Right kidney (tissue), 1 donor: ENCODE measurements around the gene SCN1B.
A peak's percentile ranks its signal among the peaks of the same experiment; 100 is the strongest.

Source experiments
- DNase-seq: peaks from one replicate; pipeline ENCODE4 v3.0.0-alpha.2; 2016

The SCN1B gene

GRCh38 chr19:35053667-35054293 lies 23.5 kb downstream of the SCN1B start:
- DNase-seq, result no peak

GRCh38 chr19:35054626-35055025 lies 24.4 kb downstream of the SCN1B start:
- DNase-seq, result no peak

GRCh38 chr19:35055715-35056179 lies 25.5 kb downstream of the SCN1B start:
- DNase-seq, result no peak

GRCh38 chr19:35056513-35057063 lies 26.3 kb downstream of the SCN1B start:
- DNase-seq, result no peak

DNA sequence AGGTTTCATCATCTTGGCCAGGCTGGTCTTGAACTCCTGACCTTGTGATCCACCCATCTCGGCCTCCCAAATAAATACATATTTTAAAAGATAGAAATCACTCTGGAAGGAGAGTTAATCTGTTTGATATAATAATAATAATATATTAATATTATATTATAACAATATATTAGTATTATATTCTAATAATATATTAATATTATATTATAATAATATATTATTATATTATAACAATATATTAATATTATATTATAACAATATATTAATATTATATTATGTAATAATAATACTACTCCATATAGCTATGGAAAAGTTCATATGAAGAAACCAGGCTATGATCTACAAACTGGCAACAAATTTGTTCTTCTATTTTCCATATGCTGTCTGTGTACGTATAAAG lies 28.1 kb downstream of the SCN1B start:
- no peak for DNase-seq

DNA sequence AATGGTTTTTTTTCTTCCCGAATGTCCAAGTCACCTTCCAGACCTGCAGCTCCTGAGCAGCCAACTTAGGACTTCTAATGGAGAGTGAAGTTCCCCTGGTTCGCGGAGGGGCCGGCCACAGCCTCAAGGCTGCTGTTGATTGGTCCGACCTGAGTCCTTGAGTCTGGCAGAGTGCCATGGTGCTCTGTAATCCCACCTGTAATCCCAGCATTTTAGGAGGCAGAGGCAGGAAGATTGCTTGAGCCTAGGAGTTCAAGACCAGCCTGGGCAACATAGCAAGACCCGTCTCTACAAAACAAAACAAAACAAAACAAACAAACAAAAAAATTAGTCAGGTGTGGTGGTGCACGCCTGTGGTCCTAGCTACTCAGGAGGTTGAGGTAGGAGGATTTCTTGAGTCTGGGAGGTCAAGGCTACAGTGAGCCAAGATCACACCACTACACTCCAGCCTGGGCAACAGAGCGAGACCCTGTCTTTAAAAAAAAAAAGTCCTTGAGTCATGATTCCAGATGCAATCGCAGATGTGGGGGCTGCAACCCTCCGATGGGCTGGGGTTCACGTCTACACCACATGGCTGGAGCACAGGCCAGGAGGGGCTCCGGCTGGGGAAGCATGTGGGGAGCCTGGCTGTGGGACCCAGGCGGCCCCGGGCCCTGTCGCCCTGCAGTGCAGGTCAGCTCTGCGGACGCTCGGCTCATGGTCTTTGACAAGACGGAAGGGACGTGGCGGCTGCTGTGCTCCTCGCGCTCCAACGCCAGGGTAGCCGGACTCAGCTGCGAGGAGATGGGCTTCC lies 28.9 kb downstream of the SCN1B start:
- DNase-seq, result no peak

DNA sequence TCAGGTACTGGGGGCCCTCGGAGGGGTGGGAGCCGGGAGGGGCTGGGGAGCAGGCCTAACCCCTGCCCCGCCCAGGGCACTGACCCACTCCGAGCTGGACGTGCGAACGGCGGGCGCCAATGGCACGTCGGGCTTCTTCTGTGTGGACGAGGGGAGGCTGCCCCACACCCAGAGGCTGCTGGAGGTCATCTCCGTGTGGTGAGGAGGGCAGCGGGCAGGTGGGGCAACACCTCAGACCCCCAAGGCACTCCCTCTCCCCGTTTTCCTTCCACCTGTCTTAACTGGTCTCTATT lies 29.5 kb downstream of the SCN1B start:
- DNase-seq, result no peak

- DNase-seq, result no peak
Measured at GRCh38 chr19:35060160-35060855, 30.0 kb downstream of the SCN1B start.

- no peak for DNase-seq
Measured at GRCh38 chr19:35061583-35062373, 31.5 kb downstream of the SCN1B start.

DNA sequence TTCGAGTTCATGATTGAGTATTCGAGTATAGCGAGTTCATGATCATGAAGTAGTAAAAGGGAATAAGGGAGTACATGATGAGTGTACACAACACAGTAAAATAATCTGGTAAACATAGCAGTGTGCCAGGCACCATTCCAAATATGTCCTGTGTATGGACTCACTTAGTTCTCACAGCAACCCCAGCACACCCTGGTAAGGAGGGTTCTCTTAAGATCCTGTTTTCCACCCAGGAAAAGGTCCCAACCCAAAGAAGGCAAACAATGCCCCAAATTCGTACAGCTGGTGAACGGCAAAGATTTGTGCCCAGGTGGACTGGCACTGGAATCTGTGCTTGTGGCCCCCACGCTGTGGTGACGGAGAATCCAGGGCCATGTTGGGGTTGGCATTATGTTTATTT lies 32.7 kb downstream of the SCN1B start:
- no peak for DNase-seq

DNA sequence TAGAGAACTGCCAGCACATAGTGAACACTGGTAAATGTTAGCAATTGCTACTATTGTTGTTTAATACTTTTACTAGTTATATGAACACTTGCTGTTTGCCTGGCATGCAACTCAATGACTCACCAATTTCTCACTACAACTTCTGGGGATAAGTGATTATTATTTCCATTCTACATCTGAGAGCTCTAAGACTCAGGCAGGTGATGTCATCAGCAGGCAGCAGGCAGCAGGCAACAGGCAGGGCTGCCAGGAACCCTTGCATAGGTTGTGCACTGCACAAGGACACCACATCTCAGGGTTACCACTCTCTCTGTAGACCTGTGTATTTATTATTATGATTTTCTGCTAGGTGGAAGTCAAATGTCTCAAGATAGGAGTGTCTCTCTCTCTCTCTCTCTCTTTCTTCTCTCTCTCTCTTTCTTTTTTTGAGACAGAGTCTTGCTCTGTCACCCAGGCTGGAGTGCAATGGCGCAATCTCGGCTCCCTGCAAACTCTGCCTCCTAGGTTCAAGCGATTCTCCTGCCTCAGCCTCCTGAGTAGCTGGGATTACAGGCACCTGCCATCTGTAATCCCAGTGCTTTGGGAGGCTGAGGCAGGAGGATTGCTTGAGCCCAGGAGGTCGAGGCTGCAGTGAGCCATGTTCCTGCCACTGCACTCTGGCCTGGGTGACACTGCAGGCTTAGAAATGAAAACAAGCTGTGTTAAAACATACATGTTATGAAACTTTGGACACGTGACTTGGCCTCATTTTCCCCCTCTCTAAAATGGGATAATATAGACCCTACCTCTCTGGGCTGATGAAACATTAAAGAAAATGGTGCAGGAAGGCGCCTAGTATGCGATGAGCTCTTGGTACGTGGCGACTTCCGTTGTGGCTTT lies 33.9 kb downstream of the SCN1B start:
- DNase-seq, result no peak

DNA sequence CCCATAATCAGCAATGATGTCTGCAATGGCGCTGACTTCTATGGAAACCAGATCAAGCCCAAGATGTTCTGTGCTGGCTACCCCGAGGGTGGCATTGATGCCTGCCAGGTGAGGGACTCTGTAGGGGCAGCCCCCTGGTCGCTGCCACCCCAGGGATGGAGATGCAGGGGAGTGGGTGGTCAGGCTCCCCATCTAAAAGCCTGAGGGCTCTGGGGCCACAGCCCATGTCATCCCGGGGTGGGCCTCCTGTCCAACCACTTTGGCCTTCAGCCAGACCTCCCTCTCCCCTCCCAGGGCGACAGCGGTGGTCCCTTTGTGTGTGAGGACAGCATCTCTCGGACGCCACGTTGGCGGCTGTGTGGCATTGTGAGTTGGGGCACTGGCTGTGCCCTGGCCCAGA lies 35.3 kb downstream of the SCN1B start:
- DNase-seq, result no peak

- DNase-seq, result no peak
Measured at GRCh38 chr19:35066121-35066520, 35.9 kb downstream of the SCN1B start.

- peak; percentile 53 for DNase-seq
Measured at GRCh38 chr19:35066691-35067563, 36.7 kb downstream of the SCN1B start.

DNA sequence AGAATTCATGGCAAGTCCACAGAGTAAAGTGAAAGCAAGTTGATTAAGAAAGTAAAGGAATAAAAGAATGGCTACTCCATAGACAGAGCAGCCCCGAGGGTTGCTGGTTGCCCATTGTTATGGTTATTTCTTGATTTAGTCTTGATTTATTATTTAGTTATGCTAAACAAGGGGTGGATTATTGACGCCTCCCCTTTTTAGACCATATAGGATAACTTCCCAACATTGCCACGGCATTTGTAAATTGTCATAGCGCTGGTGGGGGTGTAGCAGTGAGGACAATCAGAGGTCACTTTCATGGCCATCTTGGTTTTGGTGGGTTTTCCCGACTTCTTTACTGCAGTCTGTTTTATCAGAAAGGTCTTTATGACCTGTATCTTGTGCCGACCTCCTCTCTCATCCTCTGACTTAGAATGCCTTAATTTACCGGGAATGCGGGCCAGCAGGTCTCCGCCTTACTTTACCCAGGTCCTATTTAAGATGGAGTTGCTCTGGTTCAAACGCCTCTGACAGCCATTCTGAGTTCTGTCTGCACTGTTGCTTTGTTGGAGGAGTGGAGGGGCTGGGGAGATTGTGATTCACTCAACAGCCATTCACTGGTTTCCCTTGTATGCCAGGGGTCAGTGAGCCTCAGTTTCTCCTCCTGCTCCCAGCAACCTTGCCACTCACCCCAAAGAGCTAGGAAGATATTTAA lies 38.8 kb downstream of the SCN1B start:
- no peak for DNase-seq

DNA sequence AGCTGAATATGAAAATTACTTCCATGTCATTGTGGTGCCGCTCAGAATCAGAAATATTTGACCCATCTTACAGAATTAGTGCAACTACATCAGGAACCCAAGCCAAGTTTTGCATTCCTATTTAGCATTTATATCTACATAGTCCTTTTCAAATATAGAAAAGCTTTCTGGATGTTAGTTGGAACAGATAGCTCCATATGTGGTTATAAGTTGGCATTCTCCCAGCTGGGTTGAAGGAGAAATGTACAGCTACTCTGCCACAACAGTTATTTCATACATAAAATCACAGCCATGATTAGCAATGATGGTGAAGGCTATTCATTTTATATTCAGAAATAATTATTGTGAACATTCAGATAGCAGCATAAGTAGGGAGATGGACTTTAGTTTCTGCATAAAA lies 39.4 kb downstream of the SCN1B start:
- DNase-seq, result no peak

GRCh38 chr19:35070471-35070870 lies 40.2 kb downstream of the SCN1B start:
- DNase-seq, result no peak

DNA sequence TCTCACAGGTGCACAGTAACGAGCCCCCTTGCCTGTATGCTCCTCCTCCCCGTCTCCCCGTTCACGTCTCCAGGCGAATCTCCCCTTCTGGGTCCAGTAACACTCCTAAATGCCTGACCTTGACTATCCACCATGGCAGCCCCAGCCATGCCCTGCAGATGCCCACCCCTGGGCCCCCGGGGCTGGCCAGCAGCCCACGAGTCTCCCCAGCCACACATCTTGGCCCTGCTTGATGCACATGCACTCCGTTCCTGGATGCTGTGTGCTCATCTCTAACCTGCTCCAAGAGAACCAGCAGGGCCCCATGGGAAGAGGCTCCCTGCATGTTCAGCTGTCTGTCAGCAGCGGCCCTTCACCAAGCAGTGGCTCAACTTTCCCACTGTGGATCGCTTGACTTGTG lies 43.2 kb downstream of the SCN1B start:
- DNase-seq, result no peak

DNA sequence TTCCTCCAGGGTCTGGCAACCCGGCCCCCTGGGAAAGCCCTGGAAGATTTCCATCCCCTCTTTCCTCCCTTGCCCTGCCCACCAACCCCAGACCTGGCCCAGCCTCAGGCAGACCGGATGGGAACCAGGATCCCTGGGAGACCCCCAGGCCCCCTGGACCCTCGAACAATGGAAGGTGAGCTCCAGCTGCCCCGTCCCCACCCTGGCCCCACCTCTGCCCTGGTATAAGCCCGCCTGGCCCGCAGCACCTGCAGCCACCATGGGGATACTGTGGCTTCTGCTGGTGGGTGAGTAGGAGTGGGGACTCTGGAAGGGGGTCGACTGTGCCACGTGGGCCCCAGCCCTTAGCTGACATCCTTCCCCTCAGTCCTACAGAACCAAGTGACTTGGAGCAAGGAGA lies 43.7 kb downstream of the SCN1B start:
- DNase-seq, result no peak
